Liver (tissue), 9 donors: ENCODE results near the gene POU3F2. TPM values are rescaled to one million over a fixed set of nuclear protein-coding genes. Genes with fewer than 3 reads are reported as not detected.

Experiments used
- DNase-seq: peaks from one replicate; pipeline ENCODE4 v3.0.0-alpha.2; 2017; ENCODE audit warnings: low spot score
- H3K27ac ChIP-seq, 2 donors: one replicate each; pipeline ENCODE4 v1.7.0; 2013; ENCODE audit warnings: inconsistent platforms in 2 of 2, low read length in 2 of 2, control low read depth in 1 of 2, low read depth in 1 of 2, mild to moderate bottlenecking in 1 of 2
- H3K27me3 ChIP-seq, 4 donors: one replicate each; pipeline versions ENCODE4 v1.6.1 to v1.7.0; 2013; ENCODE audit warnings: low read length in 3 of 4, inconsistent platforms in 1 of 4, mild to moderate bottlenecking in 1 of 4, moderate library complexity in 1 of 4; ENCODE audit not compliant: control insufficient read depth in 4 of 4, insufficient read depth in 4 of 4
- H3K36me3 ChIP-seq, 4 donors: one replicate each; pipeline versions ENCODE4 v1.6.1 to v1.7.0; 2013; ENCODE audit warnings: low read length in 3 of 4, mild to moderate bottlenecking in 3 of 4, low read depth in 1 of 4, moderate library complexity in 1 of 4; ENCODE audit not compliant: control insufficient read depth in 4 of 4, insufficient read depth in 3 of 4
- H3K4me1 ChIP-seq, 4 donors: one replicate each; pipeline versions ENCODE4 v1.6.1 to v1.7.0; 2013; ENCODE audit warnings: low read length in 3 of 4, mild to moderate bottlenecking in 3 of 4, moderate library complexity in 1 of 4; ENCODE audit not compliant: control insufficient read depth in 4 of 4, insufficient read depth in 4 of 4
- H3K4me3 ChIP-seq, 3 donors: one replicate each; pipeline versions ENCODE4 v1.6.1 to v1.7.0; 2013; ENCODE audit warnings: low read length in 3 of 3, control low read depth in 1 of 3, low read depth in 1 of 3, mild to moderate bottlenecking in 1 of 3
- H3K9ac ChIP-seq, 2 donors: one replicate each; pipeline ENCODE4 v1.7.0; 2013; ENCODE audit warnings: low read length in 2 of 2, mild to moderate bottlenecking in 2 of 2, moderate library complexity in 2 of 2, control low read depth in 1 of 2, low read depth in 1 of 2
- H3K9me3 ChIP-seq, 4 donors: one replicate each; pipeline versions ENCODE4 v1.6.1 to v1.7.0; 2013; ENCODE audit warnings: low read length in 3 of 4; ENCODE audit not compliant: control insufficient read depth in 4 of 4
- ATF3 ChIP-seq: IDR thresholded peaks from 2 replicates; pipeline ENCODE4 v1.6.1; 2016; ENCODE audit warnings: antibody characterized with exemption
- CTCF ChIP-seq: fragments of 150-350 bp; IDR thresholded peaks from 2 replicates; pipeline ENCODE4 v1.5.1; 2017; ENCODE audit warnings: improper control_type of control experiment, low read depth, low read length; ENCODE audit not compliant: missing input control
- EGR1 ChIP-seq, 2 donors: IDR thresholded peaks; 2 replicates each; pipeline ENCODE4 v1.6.1; 2016 to 2018; ENCODE audit warnings: antibody characterized with exemption in 2 of 2, low read depth in 2 of 2
- FOXA1 ChIP-seq: IDR thresholded peaks from 2 replicates; pipeline ENCODE4 v1.6.1; 2016; ENCODE audit warnings: antibody characterized with exemption
- FOXA2 ChIP-seq: IDR thresholded peaks from 2 replicates; pipeline ENCODE4 v1.6.1; 2016; ENCODE audit warnings: antibody characterized with exemption
- GABPA ChIP-seq, 2 donors: IDR thresholded peaks in 1 of 2; conservative IDR thresholded peaks in 1 of 2; 2 replicates each; pipeline ENCODE4 v1.6.1; 2016; ENCODE audit warnings: antibody characterized with exemption in 2 of 2, mild to moderate bottlenecking in 1 of 2, moderate library complexity in 1 of 2
- HNF4A ChIP-seq, 2 donors: conservative IDR thresholded peaks; 2 replicates each; pipeline ENCODE4 v1.6.1; 2016; ENCODE audit warnings: antibody characterized with exemption in 2 of 2, mild to moderate bottlenecking in 2 of 2
- HNF4G ChIP-seq: IDR thresholded peaks from 2 replicates; pipeline ENCODE4 v1.6.1; 2016; ENCODE audit warnings: antibody characterized with exemption
- JUND ChIP-seq, 2 donors: IDR thresholded peaks; 2 replicates each; pipeline ENCODE4 v1.6.1; 2016; ENCODE audit warnings: antibody characterized with exemption in 2 of 2
- MAX ChIP-seq: IDR thresholded peaks from 2 replicates; pipeline ENCODE4 v1.6.1; 2016; ENCODE audit warnings: antibody characterized with exemption
- NR2F2 ChIP-seq: IDR thresholded peaks from 2 replicates; pipeline ENCODE4 v1.6.1; 2016; ENCODE audit warnings: antibody characterized with exemption
- RAD21 ChIP-seq, 2 donors: IDR thresholded peaks; 2 replicates each; pipeline ENCODE4 v1.6.1; 2016; ENCODE audit warnings: antibody characterized with exemption in 2 of 2, mild to moderate bottlenecking in 2 of 2
- REST ChIP-seq: IDR thresholded peaks from 2 replicates; pipeline ENCODE4 v1.6.1; 2016; ENCODE audit warnings: antibody characterized with exemption, mild to moderate bottlenecking
- RXRA ChIP-seq, 2 donors: IDR thresholded peaks; 2 replicates each; pipeline ENCODE4 v1.6.1; 2017 to 2018; ENCODE audit warnings: antibody characterized with exemption in 2 of 2, mild to moderate bottlenecking in 1 of 2
- SP1 ChIP-seq: IDR thresholded peaks from 2 replicates; pipeline ENCODE4 v1.6.1; 2018; ENCODE audit warnings: antibody characterized with exemption, mild to moderate bottlenecking
- TAF1 ChIP-seq: conservative IDR thresholded peaks from 2 replicates; pipeline ENCODE4 v1.6.1; 2016; ENCODE audit warnings: antibody characterized with exemption, mild to moderate bottlenecking
- YY1 ChIP-seq: IDR thresholded peaks from 2 replicates; pipeline ENCODE4 v1.6.1; 2016; ENCODE audit warnings: antibody characterized with exemption, mild to moderate bottlenecking
- ZBTB33 ChIP-seq: IDR thresholded peaks from 2 replicates; pipeline ENCODE4 v1.6.1; 2016; ENCODE audit warnings: antibody characterized with exemption
- WGBS: extraction: QIAGEN DNeasy Blood & Tissue Kit; methylation state at CpG from one replicate; pipeline ENCODE4 v1.1.7; 2013; 5-methylcytosine and 5-hydroxymethylcytosine counted together
- polyA plus RNA-seq, 2 donors: library from polyadenylated mRNA; stranded (reverse) in 1 of 2; unstranded in 1 of 2; fragments of 200-250 nt in 1 of 2; fragments of >200 nt in 1 of 2; fragmentation: Nextera tagmentation in 1 of 2; extraction: Ambion mirVana in 1 of 2; gene quantifications; one replicate each; pipeline versions ENCODE4 v1.2.1 to v1.2.3, GENCODE V29; 2013 to 2015
- total RNA-seq, 2 donors: library from RNA; depleted of rRNA; stranded (reverse); fragments of >200 nt; gene quantifications; one replicate each; pipeline ENCODE4 v1.2.3, GENCODE V29; 2014
- donor health status: healthy.
- donor health status: healthy.
- donor health status: healthy.
- donor health status: healthy.
- donor health status: healthy.

POU3F2 gene
- total and polyA plus RNA-seq, 4 donors: not detected

- DNase-seq: no peak
- H3K4me1 ChIP-seq: no peaks in the 10 kb centered on the region
- TF ChIP-seq SP1 (no peak), REST (no peak), ZBTB33 (no peak), RAD21 (IDR thresholded peaks at IDR 0.05) (no peak), FOXA1 (no peak), YY1 (no peak), FOXA2 (no peak), CTCF (no peak), ATF3 (no peak), GABPA (IDR thresholded peaks at IDR 0.05 in 1 of 2, conservative IDR thresholded peaks at IDR 0.05 in 1 of 2) (no peak), EGR1 (IDR thresholded peaks at IDR 0.05; ENCODE audit: low read depth in 2 of 2) (no peak), NR2F2 (no peak)
- WGBS: 99% methylated on average over 6 of the region's 6 CpGs
- no peak overlapping the region for H3K27ac ChIP-seq
- H3K9me3 ChIP-seq: no peaks in the 10 kb centered on the region
- no peak overlapping the region for H3K4me3 ChIP-seq
- H3K36me3 ChIP-seq: peaks cover 0 to 7% (median 0%) of the 10 kb centered on the region in 4 donors
- no peak overlapping the region for H3K9ac ChIP-seq
- H3K27me3 ChIP-seq: no peaks in the 10 kb centered on the region
Measured at GRCh38 chr6:98864497-98864896, 30.1 kb downstream of the POU3F2 start.

- Histone ChIP-seq H3K4me1 (no peaks in the 10 kb centered on the region), H3K9ac (no peak overlapping the region), H3K9me3 (no peaks in the 10 kb centered on the region), H3K27me3 (no peaks in the 10 kb centered on the region), H3K4me3 (no peak overlapping the region), H3K36me3 (peaks cover 0 to 4% (median 1%) of the 10 kb centered on the region in 4 donors), H3K27ac (no peak overlapping the region)
- 20% methylated on average over 3 of the region's 3 CpGs for WGBS
- no peak for DNase-seq
- TF ChIP-seq RXRA (IDR thresholded peaks at IDR 0.05): no peak
- TF ChIP-seq EGR1 (IDR thresholded peaks at IDR 0.05; ENCODE audit: low read depth in 2 of 2): no peak
- TF ChIP-seq HNF4A (conservative IDR thresholded peaks at IDR 0.05): no peak
- TF ChIP-seq MAX: no peak
- no peak for TF ChIP-seq SP1
- no peak for TF ChIP-seq YY1
- TF ChIP-seq FOXA2: no peak
- no peak for TF ChIP-seq ZBTB33
- TF ChIP-seq FOXA1: no peak
- no peak for TF ChIP-seq REST
- no peak for TF ChIP-seq JUND (IDR thresholded peaks at IDR 0.05)
- TF ChIP-seq TAF1: no peak
- no peak for TF ChIP-seq RAD21 (IDR thresholded peaks at IDR 0.05)
- no peak for TF ChIP-seq NR2F2
- TF ChIP-seq HNF4G: no peak
Measured at GRCh38 chr6:98871057-98871456, 36.7 kb downstream of the POU3F2 start.
